Measurements from ENCODE around the gene TENM4.

Gene TENM4

GRCh38 chr11:79128291-79128690 lies 312.5 kb downstream of the TENM4 start:
- no peak for TF ChIP-seq CTCF (IDR thresholded peaks at IDR 0.05; ENCODE audit: low read depth, low read length, missing control alignments)
- DNase-seq = no peak

GRCh38 chr11:79122759-79123158 lies 318.1 kb downstream of the TENM4 start:
- Histone ChIP-seq H3K27ac (no peak overlapping the region), H3K4me3 (ENCODE audit: low read depth, low read length) (no peak overlapping the region), H3K27me3 (replicated peaks) (no peaks in the 10 kb centered on the region), H3K36me3 (replicated peaks) (no peaks in the 10 kb centered on the region)
- TF ChIP-seq CTCF (IDR thresholded peaks at IDR 0.05; ENCODE audit: low read depth, low read length, missing control alignments) = no peak
- in situ Hi-C loops (cut with HindIII; ENCODE audit: low pct_ligation_motif_present, low sequenced_read_pairs) = no loop called here
- DNase-seq = no peak

More at GRCh38 chr11:79128291-79128690, 312.5 kb downstream of the TENM4 start:
- Histone ChIP-seq H3K4me3 (ENCODE audit: low read depth, low read length) (no peak overlapping the region), H3K36me3 (replicated peaks) (no peaks in the 10 kb centered on the region), H3K27me3 (replicated peaks) (no peaks in the 10 kb centered on the region), H3K27ac (no peak overlapping the region)
- in situ Hi-C loops (cut with HindIII; ENCODE audit: low pct_ligation_motif_present, low sequenced_read_pairs) = no loop called here

- Histone ChIP-seq H3K4me3 (ENCODE audit: low read depth, low read length) (no peak overlapping the region), H3K27ac (no peak overlapping the region), H3K27me3 (replicated peaks) (no peaks in the 10 kb centered on the region), H3K36me3 (replicated peaks) (no peaks in the 10 kb centered on the region)
- no peak for TF ChIP-seq CTCF (IDR thresholded peaks at IDR 0.05; ENCODE audit: low read depth, low read length, missing control alignments)
- DNase-seq = no peak
- in situ Hi-C loops (cut with HindIII; ENCODE audit: low pct_ligation_motif_present, low sequenced_read_pairs) = no loop called here
Measured at GRCh38 chr11:79121351-79121750, 319.5 kb downstream of the TENM4 start.

- Histone ChIP-seq H3K27me3 (replicated peaks) (no peaks in the 10 kb centered on the region), H3K27ac (no peak overlapping the region), H3K4me3 (ENCODE audit: low read depth, low read length) (no peak overlapping the region), H3K36me3 (replicated peaks) (no peaks in the 10 kb centered on the region)
- no peak for DNase-seq
- TF ChIP-seq CTCF (IDR thresholded peaks at IDR 0.05; ENCODE audit: low read depth, low read length, missing control alignments) = no peak
- in situ Hi-C loops (cut with HindIII; ENCODE audit: low pct_ligation_motif_present, low sequenced_read_pairs) = no loop called here
Measured at GRCh38 chr11:79119491-79120284, 321.1 kb downstream of the TENM4 start.

GRCh38 chr11:79117488-79117887 lies 323.3 kb downstream of the TENM4 start:
- no peak overlapping the region for H3K27ac ChIP-seq

More at GRCh38 chr11:79117488-79117887, 323.3 kb downstream of the TENM4 start:
- DNase-seq = no peak
- Histone ChIP-seq H3K36me3 (replicated peaks) (no peaks in the 10 kb centered on the region), H3K4me3 (ENCODE audit: low read depth, low read length) (no peak overlapping the region), H3K27me3 (replicated peaks) (no peaks in the 10 kb centered on the region)
- in situ Hi-C loops (cut with HindIII; ENCODE audit: low pct_ligation_motif_present, low sequenced_read_pairs) = no loop called here
- no peak for TF ChIP-seq CTCF (IDR thresholded peaks at IDR 0.05; ENCODE audit: low read depth, low read length, missing control alignments)

Measured in brain microvascular endothelial cell (primary cell).